HEK293 (cell line): ENCODE data around the gene FOXL2NB.

Experiments
- MEIS1 ChIP-seq: sonication (generic); formaldehyde crosslinking; IDR thresholded peaks from 2 replicates; pipeline ENCODE4 v1.8.1; 2022; ENCODE audit warnings: missing genetic modification reagents, mild to moderate bottlenecking, borderline replicate concordance
- MYNN ChIP-seq: fragments of 450-650 bp; formaldehyde crosslinking; IDR thresholded peaks from 2 replicates; pipeline ENCODE4 v1.5.1; 2016; ENCODE audit warnings: missing biosample characterization, missing genetic modification characterization, borderline replicate concordance
- ZBTB8A ChIP-seq: fragments of 450-650 bp; formaldehyde crosslinking; IDR thresholded peaks from 2 replicates; pipeline ENCODE4 v1.5.1; 2016; ENCODE audit warnings: missing biosample characterization, missing genetic modification characterization
- ZFP37 ChIP-seq: fragments of 450-650 bp; formaldehyde crosslinking; IDR thresholded peaks from 2 replicates; pipeline ENCODE4 v1.5.1; 2016; ENCODE audit warnings: missing biosample characterization, missing genetic modification characterization
- ZNF10 ChIP-seq: fragments of 450-650 bp; formaldehyde crosslinking; IDR thresholded peaks from 2 replicates; pipeline ENCODE4 v1.5.1; 2017; ENCODE audit warnings: missing biosample characterization, missing genetic modification characterization
- ZNF132 ChIP-seq: fragments of 450-650 bp; formaldehyde crosslinking; IDR thresholded peaks from 2 replicates; pipeline ENCODE4 v1.5.1; 2017; ENCODE audit warnings: missing biosample characterization, missing genetic modification characterization, borderline replicate concordance
- ZNF138 ChIP-seq: fragments of 450-650 bp; formaldehyde crosslinking; IDR thresholded peaks from 2 replicates; pipeline ENCODE4 v1.5.1; 2016; ENCODE audit warnings: missing biosample characterization, missing genetic modification characterization, borderline replicate concordance
- ZNF174 ChIP-seq: fragments of 450-650 bp; formaldehyde crosslinking; IDR thresholded peaks from 2 replicates; pipeline ENCODE4 v1.5.0; 2017; ENCODE audit warnings: missing biosample characterization, mild to moderate bottlenecking, missing genetic modification characterization
- ZNF184 ChIP-seq: fragments of 450-650 bp; IDR thresholded peaks from 2 replicates; pipeline ENCODE4 v1.5.1; 2018; ENCODE audit warnings: missing biosample characterization, mild to moderate bottlenecking, missing genetic modification characterization
- ZNF24 ChIP-seq: fragments of 450-650 bp; formaldehyde crosslinking; IDR thresholded peaks from 2 replicates; pipeline ENCODE4 v1.5.1; 2016; ENCODE audit warnings: missing biosample characterization, missing genetic modification characterization
- ZNF280D ChIP-seq: fragments of 450-650 bp; formaldehyde crosslinking; IDR thresholded peaks from 2 replicates; pipeline ENCODE4 v1.5.1; 2016; ENCODE audit warnings: missing biosample characterization, missing genetic modification characterization
- ZNF335 ChIP-seq: fragments of 450-650 bp; formaldehyde crosslinking; conservative IDR thresholded peaks from 2 replicates; pipeline ENCODE4 v1.5.1; 2016; ENCODE audit warnings: missing biosample characterization, missing genetic modification characterization
- ZNF354C ChIP-seq: fragments of 450-650 bp; formaldehyde crosslinking; IDR thresholded peaks from 2 replicates; pipeline ENCODE4 v1.5.1; 2016; ENCODE audit warnings: missing biosample characterization, missing genetic modification characterization, low read depth, borderline replicate concordance
- ZNF394 ChIP-seq: fragments of 450-650 bp; formaldehyde crosslinking; IDR thresholded peaks from 2 replicates; pipeline ENCODE4 v1.5.1; 2016; ENCODE audit warnings: missing biosample characterization, missing genetic modification characterization, mild to moderate bottlenecking, moderate library complexity, borderline replicate concordance
- ZNF660 ChIP-seq: fragments of 450-650 bp; IDR thresholded peaks from 2 replicates; pipeline ENCODE4 v1.5.1; 2018; ENCODE audit warnings: missing biosample characterization, mild to moderate bottlenecking, missing genetic modification characterization
- ZNF677 ChIP-seq: fragments of 450-650 bp; IDR thresholded peaks from 2 replicates; pipeline ENCODE4 v1.5.0; 2018; ENCODE audit warnings: missing biosample characterization, mild to moderate bottlenecking, missing genetic modification characterization, moderate library complexity
- ZNF830 ChIP-seq: fragments of 450-650 bp; IDR thresholded peaks from 2 replicates; pipeline ENCODE4 v1.5.0; 2018; ENCODE audit warnings: missing biosample characterization, missing genetic modification characterization, low read depth, mild to moderate bottlenecking, moderate library complexity
- TF ChIP-seq, protein P1 (sequence below): fragments of 450-650 bp; formaldehyde crosslinking; IDR thresholded peaks from 2 replicates; pipeline ENCODE4 v1.5.1; 2016; ENCODE audit warnings: missing biosample characterization, missing genetic modification characterization
- TF ChIP-seq, protein P2 (sequence below): fragments of 450-650 bp; formaldehyde crosslinking; IDR thresholded peaks from 2 replicates; pipeline ENCODE4 v1.5.0; 2017; ENCODE audit warnings: missing biosample characterization, missing genetic modification characterization, borderline replicate concordance
- TF ChIP-seq, protein P3 (sequence below): fragments of 450-650 bp; formaldehyde crosslinking; IDR thresholded peaks from 2 replicates; pipeline ENCODE4 v1.5.1; 2016; ENCODE audit warnings: missing biosample characterization, missing genetic modification characterization
- TF ChIP-seq, protein P4 (sequence below): fragments of 450-650 bp; formaldehyde crosslinking; IDR thresholded peaks from 2 replicates; pipeline ENCODE4 v1.5.1; 2017; ENCODE audit warnings: missing biosample characterization, missing genetic modification characterization
- TF ChIP-seq, protein P5 (sequence below): fragments of 450-650 bp; formaldehyde crosslinking; IDR thresholded peaks from 2 replicates; pipeline ENCODE4 v1.5.1; 2016; ENCODE audit warnings: missing biosample characterization, missing genetic modification characterization, borderline replicate concordance

FOXL2NB gene

DNA sequence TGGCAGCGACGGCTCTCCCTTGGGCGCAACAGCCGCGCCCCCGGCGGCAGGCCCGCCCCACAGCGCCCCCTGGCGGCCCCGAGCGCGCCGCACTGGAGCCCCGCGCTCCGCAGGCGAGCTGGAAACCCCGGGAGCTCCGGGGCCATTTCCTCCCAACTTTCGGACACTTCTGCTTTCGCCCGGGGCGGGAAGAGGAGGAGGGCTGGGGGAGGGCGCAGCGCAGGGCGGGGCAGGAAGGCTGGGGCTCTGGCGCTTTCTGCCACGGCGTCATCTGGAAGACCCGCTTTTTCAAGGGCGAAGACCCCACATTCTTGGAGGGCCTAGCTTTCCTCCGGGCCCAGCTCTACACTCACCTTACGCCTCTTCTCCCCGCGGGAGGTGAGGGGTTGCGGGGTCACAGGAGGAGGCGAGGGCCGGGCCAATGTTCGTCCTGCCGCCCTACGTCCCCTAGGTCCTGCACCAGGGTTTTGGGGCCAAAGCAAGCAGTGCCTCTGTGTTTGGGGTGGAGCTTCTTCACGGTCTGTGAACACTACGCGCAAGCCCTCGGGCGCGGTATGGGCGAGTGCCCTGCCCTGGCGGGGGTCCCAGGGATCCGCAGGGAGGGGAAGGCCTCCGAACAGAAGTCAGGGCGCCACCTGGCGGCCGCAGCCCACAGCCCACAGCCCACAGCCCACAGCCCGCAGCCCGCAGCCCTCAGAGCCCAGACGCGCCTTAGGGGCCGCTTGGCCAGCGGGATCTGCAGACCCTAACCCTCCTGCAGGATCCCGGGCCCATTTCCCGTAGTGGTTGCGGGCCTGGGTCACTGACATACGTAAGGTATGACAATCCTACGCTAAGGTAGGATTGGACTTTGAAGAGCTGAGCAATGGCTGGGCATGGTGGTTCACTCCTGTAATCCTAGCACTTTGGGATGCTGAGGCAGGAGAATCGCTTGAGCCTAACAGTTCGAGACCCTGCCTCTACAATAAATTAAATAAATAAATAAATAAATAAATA is 31.2 kb upstream of the FOXL2NB start (continued):
- TF ChIP-seq ZNF677: 0 out of 2 replicates have a peak, but pooled peaks have one; percentile 30
- TF ChIP-seq, protein P1, sequence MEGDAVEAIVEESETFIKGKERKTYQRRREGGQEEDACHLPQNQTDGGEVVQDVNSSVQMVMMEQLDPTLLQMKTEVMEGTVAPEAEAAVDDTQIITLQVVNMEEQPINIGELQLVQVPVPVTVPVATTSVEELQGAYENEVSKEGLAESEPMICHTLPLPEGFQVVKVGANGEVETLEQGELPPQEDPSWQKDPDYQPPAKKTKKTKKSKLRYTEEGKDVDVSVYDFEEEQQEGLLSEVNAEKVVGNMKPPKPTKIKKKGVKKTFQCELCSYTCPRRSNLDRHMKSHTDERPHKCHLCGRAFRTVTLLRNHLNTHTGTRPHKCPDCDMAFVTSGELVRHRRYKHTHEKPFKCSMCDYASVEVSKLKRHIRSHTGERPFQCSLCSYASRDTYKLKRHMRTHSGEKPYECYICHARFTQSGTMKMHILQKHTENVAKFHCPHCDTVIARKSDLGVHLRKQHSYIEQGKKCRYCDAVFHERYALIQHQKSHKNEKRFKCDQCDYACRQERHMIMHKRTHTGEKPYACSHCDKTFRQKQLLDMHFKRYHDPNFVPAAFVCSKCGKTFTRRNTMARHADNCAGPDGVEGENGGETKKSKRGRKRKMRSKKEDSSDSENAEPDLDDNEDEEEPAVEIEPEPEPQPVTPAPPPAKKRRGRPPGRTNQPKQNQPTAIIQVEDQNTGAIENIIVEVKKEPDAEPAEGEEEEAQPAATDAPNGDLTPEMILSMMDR (tag by site-specific recombination): peak; percentile 89
- peak; percentile 96 for TF ChIP-seq ZBTB8A (tag by site-specific recombination)
- 0 out of 2 replicates have a peak, but pooled peaks have one; percentile 48 for TF ChIP-seq ZNF184 (tag by site-specific recombination)
- TF ChIP-seq ZNF174: no peak
- TF ChIP-seq, protein P2, sequence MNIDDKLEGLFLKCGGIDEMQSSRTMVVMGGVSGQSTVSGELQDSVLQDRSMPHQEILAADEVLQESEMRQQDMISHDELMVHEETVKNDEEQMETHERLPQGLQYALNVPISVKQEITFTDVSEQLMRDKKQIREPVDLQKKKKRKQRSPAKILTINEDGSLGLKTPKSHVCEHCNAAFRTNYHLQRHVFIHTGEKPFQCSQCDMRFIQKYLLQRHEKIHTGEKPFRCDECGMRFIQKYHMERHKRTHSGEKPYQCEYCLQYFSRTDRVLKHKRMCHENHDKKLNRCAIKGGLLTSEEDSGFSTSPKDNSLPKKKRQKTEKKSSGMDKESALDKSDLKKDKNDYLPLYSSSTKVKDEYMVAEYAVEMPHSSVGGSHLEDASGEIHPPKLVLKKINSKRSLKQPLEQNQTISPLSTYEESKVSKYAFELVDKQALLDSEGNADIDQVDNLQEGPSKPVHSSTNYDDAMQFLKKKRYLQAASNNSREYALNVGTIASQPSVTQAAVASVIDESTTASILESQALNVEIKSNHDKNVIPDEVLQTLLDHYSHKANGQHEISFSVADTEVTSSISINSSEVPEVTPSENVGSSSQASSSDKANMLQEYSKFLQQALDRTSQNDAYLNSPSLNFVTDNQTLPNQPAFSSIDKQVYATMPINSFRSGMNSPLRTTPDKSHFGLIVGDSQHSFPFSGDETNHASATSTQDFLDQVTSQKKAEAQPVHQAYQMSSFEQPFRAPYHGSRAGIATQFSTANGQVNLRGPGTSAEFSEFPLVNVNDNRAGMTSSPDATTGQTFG (tag by site-specific recombination): no peak
- TF ChIP-seq ZNF335 (tag by site-specific recombination): peak; percentile 94
- no peak for TF ChIP-seq MEIS1
- no peak for TF ChIP-seq ZNF394 (tag by site-specific recombination)
- TF ChIP-seq, protein P3, sequence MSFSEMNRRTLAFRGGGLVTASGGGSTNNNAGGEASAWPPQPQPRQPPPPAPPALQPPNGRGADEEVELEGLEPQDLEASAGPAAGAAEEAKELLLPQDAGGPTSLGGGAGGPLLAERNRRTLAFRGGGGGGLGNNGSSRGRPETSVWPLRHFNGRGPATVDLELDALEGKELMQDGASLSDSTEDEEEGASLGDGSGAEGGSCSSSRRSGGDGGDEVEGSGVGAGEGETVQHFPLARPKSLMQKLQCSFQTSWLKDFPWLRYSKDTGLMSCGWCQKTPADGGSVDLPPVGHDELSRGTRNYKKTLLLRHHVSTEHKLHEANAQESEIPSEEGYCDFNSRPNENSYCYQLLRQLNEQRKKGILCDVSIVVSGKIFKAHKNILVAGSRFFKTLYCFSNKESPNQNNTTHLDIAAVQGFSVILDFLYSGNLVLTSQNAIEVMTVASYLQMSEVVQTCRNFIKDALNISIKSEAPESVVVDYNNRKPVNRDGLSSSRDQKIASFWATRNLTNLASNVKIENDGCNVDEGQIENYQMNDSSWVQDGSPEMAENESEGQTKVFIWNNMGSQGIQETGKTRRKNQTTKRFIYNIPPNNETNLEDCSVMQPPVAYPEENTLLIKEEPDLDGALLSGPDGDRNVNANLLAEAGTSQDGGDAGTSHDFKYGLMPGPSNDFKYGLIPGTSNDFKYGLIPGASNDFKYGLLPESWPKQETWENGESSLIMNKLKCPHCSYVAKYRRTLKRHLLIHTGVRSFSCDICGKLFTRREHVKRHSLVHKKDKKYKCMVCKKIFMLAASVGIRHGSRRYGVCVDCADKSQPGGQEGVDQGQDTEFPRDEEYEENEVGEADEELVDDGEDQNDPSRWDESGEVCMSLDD (tag by site-specific recombination): peak; percentile 80
- no peak for TF ChIP-seq ZNF138 (tag by site-specific recombination)
- TF ChIP-seq MYNN (tag by site-specific recombination): no peak
- TF ChIP-seq, protein P4, sequence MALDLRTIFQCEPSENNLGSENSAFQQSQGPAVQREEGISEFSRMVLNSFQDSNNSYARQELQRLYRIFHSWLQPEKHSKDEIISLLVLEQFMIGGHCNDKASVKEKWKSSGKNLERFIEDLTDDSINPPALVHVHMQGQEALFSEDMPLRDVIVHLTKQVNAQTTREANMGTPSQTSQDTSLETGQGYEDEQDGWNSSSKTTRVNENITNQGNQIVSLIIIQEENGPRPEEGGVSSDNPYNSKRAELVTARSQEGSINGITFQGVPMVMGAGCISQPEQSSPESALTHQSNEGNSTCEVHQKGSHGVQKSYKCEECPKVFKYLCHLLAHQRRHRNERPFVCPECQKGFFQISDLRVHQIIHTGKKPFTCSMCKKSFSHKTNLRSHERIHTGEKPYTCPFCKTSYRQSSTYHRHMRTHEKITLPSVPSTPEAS (tag by site-specific recombination): no peak
- TF ChIP-seq ZNF280D: no peak
- no peak for TF ChIP-seq ZNF24 (tag by site-specific recombination)
- peak; percentile 75; the same call in 1 of the 2 replicates for TF ChIP-seq ZFP37 (tag by site-specific recombination)
- no peak for TF ChIP-seq ZNF10
- TF ChIP-seq ZNF660 (tag by site-specific recombination): peak; percentile 75; the same call in 1 of the 2 replicates
- no peak for TF ChIP-seq ZNF132 (tag by site-specific recombination)
- no peak for TF ChIP-seq ZNF354C
- no peak for TF ChIP-seq ZNF830 (tag by site-specific recombination)
- TF ChIP-seq, protein P5, sequence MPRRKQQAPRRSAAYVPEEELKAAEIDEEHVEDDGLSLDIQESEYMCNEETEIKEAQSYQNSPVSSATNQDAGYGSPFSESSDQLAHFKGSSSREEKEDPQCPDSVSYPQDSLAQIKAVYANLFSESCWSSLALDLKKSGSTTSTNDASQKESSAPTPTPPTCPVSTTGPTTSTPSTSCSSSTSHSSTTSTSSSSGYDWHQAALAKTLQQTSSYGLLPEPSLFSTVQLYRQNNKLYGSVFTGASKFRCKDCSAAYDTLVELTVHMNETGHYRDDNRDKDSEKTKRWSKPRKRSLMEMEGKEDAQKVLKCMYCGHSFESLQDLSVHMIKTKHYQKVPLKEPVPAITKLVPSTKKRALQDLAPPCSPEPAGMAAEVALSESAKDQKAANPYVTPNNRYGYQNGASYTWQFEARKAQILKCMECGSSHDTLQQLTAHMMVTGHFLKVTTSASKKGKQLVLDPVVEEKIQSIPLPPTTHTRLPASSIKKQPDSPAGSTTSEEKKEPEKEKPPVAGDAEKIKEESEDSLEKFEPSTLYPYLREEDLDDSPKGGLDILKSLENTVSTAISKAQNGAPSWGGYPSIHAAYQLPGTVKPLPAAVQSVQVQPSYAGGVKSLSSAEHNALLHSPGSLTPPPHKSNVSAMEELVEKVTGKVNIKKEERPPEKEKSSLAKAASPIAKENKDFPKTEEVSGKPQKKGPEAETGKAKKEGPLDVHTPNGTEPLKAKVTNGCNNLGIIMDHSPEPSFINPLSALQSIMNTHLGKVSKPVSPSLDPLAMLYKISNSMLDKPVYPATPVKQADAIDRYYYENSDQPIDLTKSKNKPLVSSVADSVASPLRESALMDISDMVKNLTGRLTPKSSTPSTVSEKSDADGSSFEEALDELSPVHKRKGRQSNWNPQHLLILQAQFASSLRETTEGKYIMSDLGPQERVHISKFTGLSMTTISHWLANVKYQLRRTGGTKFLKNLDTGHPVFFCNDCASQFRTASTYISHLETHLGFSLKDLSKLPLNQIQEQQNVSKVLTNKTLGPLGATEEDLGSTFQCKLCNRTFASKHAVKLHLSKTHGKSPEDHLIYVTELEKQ (tag by site-specific recombination): no peak
